ENCODE measurements around the gene ABTB2. TPM values are rescaled to one million over a fixed set of nuclear protein-coding genes. Genes with fewer than 3 reads are reported as not detected.

ABTB2 gene
- total RNA-seq, 4 donors from 2014 or later, result 2.9 to 8.2 (median 6.6) TPM

DNA sequence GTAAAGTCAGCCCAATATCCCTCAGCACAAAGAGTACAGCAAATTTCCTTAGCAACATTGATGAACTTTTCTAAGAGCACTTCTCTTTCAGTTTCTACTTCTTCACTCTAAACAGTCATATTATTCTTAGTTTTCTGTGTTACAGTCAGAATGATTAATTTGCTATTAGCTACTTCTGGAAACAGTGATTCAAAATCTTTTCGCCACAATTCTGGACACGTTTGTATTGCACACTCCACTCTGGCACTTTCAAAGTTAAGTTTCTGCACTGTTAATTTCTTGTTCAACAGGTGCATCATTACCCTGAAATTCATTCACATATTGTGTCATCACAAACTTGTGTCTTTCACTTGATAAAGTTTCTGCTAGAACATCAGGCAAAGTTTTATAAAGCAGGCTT is 22.5 kb downstream of the ABTB2 start:
- H3K36me3 ChIP-seq, result no peaks in the 10 kb centered on the region
- intact Hi-C loops (cut with DNase I; ENCODE audit: low total_unique reads), result no loop called here
- no peak overlapping the region for H3K27ac ChIP-seq
- H3K4me1 ChIP-seq, result no peaks in the 10 kb centered on the region
- H3K9me3 ChIP-seq, result no peaks in the 10 kb centered on the region
- DNase-seq, result no peak
- H3K27me3 ChIP-seq, result no peaks in the 10 kb centered on the region
- no peak for TF ChIP-seq POLR2A (IDR thresholded peaks at IDR 0.05)
- TF ChIP-seq, protein P1, sequence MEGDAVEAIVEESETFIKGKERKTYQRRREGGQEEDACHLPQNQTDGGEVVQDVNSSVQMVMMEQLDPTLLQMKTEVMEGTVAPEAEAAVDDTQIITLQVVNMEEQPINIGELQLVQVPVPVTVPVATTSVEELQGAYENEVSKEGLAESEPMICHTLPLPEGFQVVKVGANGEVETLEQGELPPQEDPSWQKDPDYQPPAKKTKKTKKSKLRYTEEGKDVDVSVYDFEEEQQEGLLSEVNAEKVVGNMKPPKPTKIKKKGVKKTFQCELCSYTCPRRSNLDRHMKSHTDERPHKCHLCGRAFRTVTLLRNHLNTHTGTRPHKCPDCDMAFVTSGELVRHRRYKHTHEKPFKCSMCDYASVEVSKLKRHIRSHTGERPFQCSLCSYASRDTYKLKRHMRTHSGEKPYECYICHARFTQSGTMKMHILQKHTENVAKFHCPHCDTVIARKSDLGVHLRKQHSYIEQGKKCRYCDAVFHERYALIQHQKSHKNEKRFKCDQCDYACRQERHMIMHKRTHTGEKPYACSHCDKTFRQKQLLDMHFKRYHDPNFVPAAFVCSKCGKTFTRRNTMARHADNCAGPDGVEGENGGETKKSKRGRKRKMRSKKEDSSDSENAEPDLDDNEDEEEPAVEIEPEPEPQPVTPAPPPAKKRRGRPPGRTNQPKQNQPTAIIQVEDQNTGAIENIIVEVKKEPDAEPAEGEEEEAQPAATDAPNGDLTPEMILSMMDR (IDR thresholded peaks at IDR 0.05), result no peak
- no peak overlapping the region for H3K4me3 ChIP-seq

DNA sequence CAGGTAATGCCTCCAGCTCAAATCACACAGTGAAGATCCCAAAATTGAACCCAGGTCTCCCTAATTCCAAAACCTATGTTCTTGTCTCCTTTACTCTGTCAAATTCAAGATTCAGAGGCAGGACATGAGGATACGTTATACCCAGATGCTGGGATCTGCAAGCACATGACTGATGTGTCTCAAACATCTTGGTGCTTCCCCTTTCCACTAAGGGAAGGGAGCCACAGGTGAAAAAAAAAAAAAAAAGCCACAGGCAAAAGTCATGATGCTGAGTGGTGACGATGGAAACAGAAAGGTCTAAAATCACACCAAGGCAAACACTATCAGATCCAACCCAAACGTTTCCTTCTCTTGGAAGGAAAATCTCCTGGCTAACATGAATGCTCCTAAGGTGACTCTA is 24.0 kb downstream of the ABTB2 start:
- TF ChIP-seq POLR2A (IDR thresholded peaks at IDR 0.05), result no peak
- TF ChIP-seq, protein P1 (IDR thresholded peaks at IDR 0.05), result no peak
- intact Hi-C loops (cut with DNase I; ENCODE audit: low total_unique reads), result no loop called here
- DNase-seq, result no peak
- H3K9me3 ChIP-seq, result no peaks in the 10 kb centered on the region
- no peak overlapping the region for H3K27ac ChIP-seq
- no peak overlapping the region for H3K4me3 ChIP-seq
- no peaks in the 10 kb centered on the region for H3K36me3 ChIP-seq
- peaks cover 0 to under 1% of the 10 kb centered on the region in 2 donors for H3K4me1 ChIP-seq
- no peaks in the 10 kb centered on the region for H3K27me3 ChIP-seq

- Histone ChIP-seq H3K36me3 (no peaks in the 10 kb centered on the region), H3K4me3 (no peak overlapping the region), H3K27me3 (no peaks in the 10 kb centered on the region), H3K27ac (no peak overlapping the region), H3K4me1 (peaks cover 0 to 5% of the 10 kb centered on the region in 2 donors), H3K9me3 (no peaks in the 10 kb centered on the region)
- TF ChIP-seq POLR2A (IDR thresholded peaks at IDR 0.05), result no peak
- TF ChIP-seq, protein P1 (IDR thresholded peaks at IDR 0.05), result no peak
- DNase-seq, result no peak
- intact Hi-C loops (cut with DNase I; ENCODE audit: low total_unique reads), result no loop called here
These were observed 25.3 kb downstream of the ABTB2 start for GRCh38 chr11:34332524-34332923.

GRCh38 chr11:34331736-34332135 is 26.1 kb downstream of the ABTB2 start:
- Histone ChIP-seq H3K4me1 (peaks cover 0 to 5% of the 10 kb centered on the region in 2 donors), H3K27ac (peak overlapping the region in 1 of 2 donors; percentile 16), H3K36me3 (no peaks in the 10 kb centered on the region), H3K27me3 (no peaks in the 10 kb centered on the region), H3K4me3 (no peak overlapping the region), H3K9me3 (no peaks in the 10 kb centered on the region)
- no peak for TF ChIP-seq POLR2A (IDR thresholded peaks at IDR 0.05)
- TF ChIP-seq, protein P1 (IDR thresholded peaks at IDR 0.05), result no peak
- no peak for DNase-seq
- intact Hi-C loops (cut with DNase I; ENCODE audit: low total_unique reads), result no loop called here

DNA sequence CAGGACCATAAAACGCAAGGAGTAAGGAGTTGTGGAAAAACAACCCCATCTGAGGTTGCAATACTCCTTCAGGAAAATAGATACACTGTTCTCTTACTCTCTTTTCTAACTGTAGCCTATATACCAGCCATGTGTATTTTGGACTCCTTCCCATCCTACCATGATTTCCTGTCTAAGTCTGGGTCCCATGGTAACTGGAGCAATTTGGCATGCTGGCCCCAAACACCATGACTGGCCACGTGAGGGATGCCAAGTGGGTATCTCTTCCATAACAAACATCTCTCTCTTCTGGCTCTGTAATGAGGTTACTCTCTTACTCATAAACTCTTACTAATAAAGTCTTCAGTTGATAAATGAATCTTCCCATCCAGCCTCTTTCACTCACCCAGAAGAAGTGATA is 26.5 kb downstream of the ABTB2 start:
- Histone ChIP-seq H3K36me3 (no peaks in the 10 kb centered on the region), H3K27ac (peak overlapping the region in 1 of 2 donors; percentile 16), H3K4me1 (peaks cover 0 to 5% of the 10 kb centered on the region in 2 donors), H3K4me3 (no peak overlapping the region), H3K9me3 (no peaks in the 10 kb centered on the region), H3K27me3 (no peaks in the 10 kb centered on the region)
- intact Hi-C loops (cut with DNase I; ENCODE audit: low total_unique reads), result no loop called here
- TF ChIP-seq, protein P1 (IDR thresholded peaks at IDR 0.05), result no peak
- no peak for TF ChIP-seq POLR2A (IDR thresholded peaks at IDR 0.05)
- no peak for DNase-seq
